Astrocyte of the hippocampus (primary cell): ENCODE data around the gene PIGM.

Source experiments
- DNase-seq: peaks from one replicate; pipeline ENCODE4 v3.0.0; 2011; ENCODE audit warnings: low read depth, low spot score

PIGM gene

GRCh38 chr1:159989581-159989980 lies 42.2 kb downstream of the PIGM start:
- DNase-seq, result no peak

GRCh38 chr1:159988006-159988405 lies 43.8 kb downstream of the PIGM start:
- no peak for DNase-seq

- no peak for DNase-seq
Observed at GRCh38 chr1:159987186-159987585, 44.6 kb downstream of the PIGM start.

- no peak for DNase-seq
Observed at GRCh38 chr1:159986531-159986930, 45.3 kb downstream of the PIGM start.

GRCh38 chr1:159986093-159986492 lies 45.7 kb downstream of the PIGM start:
- no peak for DNase-seq

GRCh38 chr1:159985473-159985872 lies 46.3 kb downstream of the PIGM start:
- DNase-seq, result no peak

GRCh38 chr1:159983681-159984080 lies 48.1 kb downstream of the PIGM start:
- DNase-seq, result no peak

GRCh38 chr1:159982280-159982679 lies 49.5 kb downstream of the PIGM start:
- DNase-seq, result no peak

GRCh38 chr1:159981351-159982055 lies 50.3 kb downstream of the PIGM start:
- DNase-seq, result no peak

GRCh38 chr1:159980786-159981185 lies 51.0 kb downstream of the PIGM start:
- DNase-seq, result no peak

- DNase-seq, result no peak
Observed at GRCh38 chr1:159980076-159980475, 51.7 kb downstream of the PIGM start.

- DNase-seq, result no peak
Observed at GRCh38 chr1:159979257-159979656, 52.5 kb downstream of the PIGM start.

- DNase-seq, result no peak
Observed at GRCh38 chr1:159978107-159978398, 53.7 kb downstream of the PIGM start.

GRCh38 chr1:159977364-159978106 lies 54.3 kb downstream of the PIGM start:
- no peak for DNase-seq
